Effector memory CD4-positive, alpha-beta T cell (primary cell): ENCODE data around the gene REXO5.
"Not testable (repeated sequence)": the region's sequence is repeated elsewhere in the genome, so short reads cannot be mapped to it uniquely, and the experiment has no call there.

Source experiments
- DNase-seq, 3 donors: peaks; one replicate each; pipeline ENCODE4 v3.0.0-alpha.2; 2020
- H3K27ac ChIP-seq: 2 replicates; pipeline ENCODE4 v1.7.0; 2013; ENCODE audit warnings: mild to moderate bottlenecking, low read length, moderate library complexity; ENCODE audit not compliant: insufficient read depth, poor library complexity, severe bottlenecking
- H3K27me3 ChIP-seq: replicated peaks from 2 replicates; pipeline ENCODE4 v1.7.0; 2013; ENCODE audit warnings: mild to moderate bottlenecking, low read length; ENCODE audit not compliant: insufficient read depth, control insufficient read depth, poor library complexity, severe bottlenecking
- H3K36me3 ChIP-seq: 2 replicates; pipeline ENCODE4 v1.7.0; 2013; ENCODE audit warnings: mild to moderate bottlenecking, low read length, moderate library complexity; ENCODE audit not compliant: control insufficient read depth, insufficient read depth
- H3K4me1 ChIP-seq: 2 replicates; pipeline ENCODE4 v1.7.0; 2013; ENCODE audit warnings: low read length, mild to moderate bottlenecking; ENCODE audit not compliant: control insufficient read depth, insufficient read depth, poor library complexity, severe bottlenecking
- H3K4me3 ChIP-seq: 2 replicates; pipeline ENCODE4 v1.7.0; 2013; ENCODE audit warnings: low read length, low read depth, mild to moderate bottlenecking; ENCODE audit not compliant: insufficient read depth, poor library complexity, severe bottlenecking
- H3K9me3 ChIP-seq: 2 replicates; pipeline ENCODE4 v1.7.0; 2013; ENCODE audit warnings: mild to moderate bottlenecking, low read length, moderate library complexity; ENCODE audit not compliant: control insufficient read depth

Gene REXO5

GRCh38 chr16:20857281-20857680, 51.0 kb downstream of the REXO5 start:
- H3K27ac ChIP-seq = no peak overlapping the region
- H3K36me3 ChIP-seq = peaks cover 25% of the 10 kb centered on the region
- H3K4me3 ChIP-seq = no peak overlapping the region
- no peak for DNase-seq
- no peaks in the 10 kb centered on the region for H3K4me1 ChIP-seq
- no peaks in the 10 kb centered on the region for H3K27me3 ChIP-seq
- no peaks in the 10 kb centered on the region for H3K9me3 ChIP-seq

GRCh38 chr16:20859229-20859628, 52.9 kb downstream of the REXO5 start:
- Histone ChIP-seq H3K27ac (no peak overlapping the region), H3K27me3 (no peaks in the 10 kb centered on the region), H3K9me3 (no peaks in the 10 kb centered on the region), H3K36me3 (peaks cover 26% of the 10 kb centered on the region), H3K4me1 (no peaks in the 10 kb centered on the region), H3K4me3 (no peak overlapping the region)
- no peak for DNase-seq

DNA sequence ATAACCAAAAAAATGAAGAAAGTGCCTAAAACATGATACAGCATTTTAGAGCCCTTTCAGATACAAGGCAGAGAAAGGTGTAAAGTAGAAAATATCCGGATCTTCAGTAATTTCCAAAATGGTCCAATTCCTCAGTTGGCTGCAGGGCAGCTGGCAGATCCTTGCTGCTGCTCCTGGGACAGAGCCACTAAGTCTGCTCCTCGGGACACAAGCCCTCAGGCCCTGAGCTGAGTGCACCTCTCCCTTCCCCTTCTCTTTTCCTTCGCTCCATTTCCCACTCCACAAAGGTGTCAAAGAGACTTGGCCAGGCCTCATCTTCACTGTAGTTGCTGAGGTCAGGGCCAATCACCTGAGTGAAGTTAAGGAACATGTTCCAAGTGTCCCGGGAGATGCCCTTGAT, 53.4 kb downstream of the REXO5 start:
- H3K4me1 ChIP-seq = no peaks in the 10 kb centered on the region
- no peaks in the 10 kb centered on the region for H3K9me3 ChIP-seq
- no peak overlapping the region for H3K4me3 ChIP-seq
- DNase-seq = no peak
- H3K27ac ChIP-seq = no peak overlapping the region
- H3K36me3 ChIP-seq = peaks cover 26% of the 10 kb centered on the region
- no peaks in the 10 kb centered on the region for H3K27me3 ChIP-seq

DNA sequence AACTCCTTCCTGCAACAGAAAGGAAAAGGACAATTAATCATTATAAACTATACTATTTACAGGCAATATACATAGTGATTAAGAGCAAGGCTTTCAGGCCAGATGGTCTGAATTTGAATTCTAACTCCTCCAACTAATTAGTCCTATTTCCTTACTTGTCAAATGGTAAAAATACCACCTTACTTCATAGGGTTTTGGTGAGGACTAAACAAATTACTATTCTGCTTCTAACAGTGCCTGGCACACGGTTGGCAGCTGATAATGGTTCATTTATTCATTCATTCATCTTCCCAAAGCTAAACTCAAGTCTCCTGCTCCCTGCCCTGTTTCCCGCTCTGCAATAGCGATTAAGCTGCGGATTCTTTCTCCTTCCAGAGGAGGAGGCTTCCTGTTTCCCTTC, 54.0 kb downstream of the REXO5 start:
- H3K4me3 ChIP-seq = no peak overlapping the region
- no peak overlapping the region for H3K27ac ChIP-seq
- DNase-seq = no peak
- H3K27me3 ChIP-seq = no peaks in the 10 kb centered on the region
- no peaks in the 10 kb centered on the region for H3K9me3 ChIP-seq
- peaks cover 26% of the 10 kb centered on the region for H3K36me3 ChIP-seq
- H3K4me1 ChIP-seq = no peaks in the 10 kb centered on the region

GRCh38 chr16:20860995-20861394, 54.7 kb downstream of the REXO5 start:
- H3K27me3 ChIP-seq, H3K4me1 ChIP-seq, DNase-seq, H3K9me3 ChIP-seq, H3K27ac ChIP-seq, H3K4me3 ChIP-seq: not testable (repeated sequence)
- peaks cover 26% of the 10 kb centered on the region for H3K36me3 ChIP-seq

GRCh38 chr16:20862162-20862960, 56.0 kb downstream of the REXO5 start:
- Histone ChIP-seq H3K9me3 (no peaks in the 10 kb centered on the region), H3K4me3 (no peak overlapping the region), H3K27ac (no peak overlapping the region), H3K4me1 (no peaks in the 10 kb centered on the region), H3K36me3 (peaks cover 26% of the 10 kb centered on the region), H3K27me3 (no peaks in the 10 kb centered on the region)
- no peak for DNase-seq

DNA sequence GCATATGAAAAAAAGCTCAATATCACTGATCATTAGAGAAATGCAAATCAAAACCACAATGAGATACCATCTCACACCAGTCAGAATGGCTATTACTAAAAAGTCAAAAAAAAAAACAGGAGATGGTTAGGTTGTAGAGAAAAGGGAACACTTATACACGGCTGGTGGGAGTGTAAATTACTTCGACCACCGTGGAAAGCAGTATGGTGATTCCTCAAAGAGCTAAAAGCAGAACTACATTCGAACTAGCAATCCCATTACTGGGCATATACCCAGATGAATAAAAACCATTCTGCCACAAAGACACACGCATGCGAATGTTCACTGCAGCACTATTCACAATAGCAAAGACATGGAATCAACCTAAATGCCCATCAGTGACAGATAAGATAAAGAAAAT, 58.0 kb downstream of the REXO5 start:
- not testable (repeated sequence) for H3K4me1 ChIP-seq, DNase-seq, H3K9me3 ChIP-seq, H3K27me3 ChIP-seq, H3K27ac ChIP-seq, H3K4me3 ChIP-seq
- peaks cover 26% of the 10 kb centered on the region for H3K36me3 ChIP-seq

- Histone ChIP-seq H3K36me3 (peaks cover 15% of the 10 kb centered on the region), H3K9me3 (no peaks in the 10 kb centered on the region), H3K4me1 (no peaks in the 10 kb centered on the region), H3K27ac (no peak overlapping the region), H3K4me3 (no peak overlapping the region), H3K27me3 (no peaks in the 10 kb centered on the region)
- DNase-seq = no peak
Measured at GRCh38 chr16:20865420-20866131, 59.2 kb downstream of the REXO5 start.

DNA sequence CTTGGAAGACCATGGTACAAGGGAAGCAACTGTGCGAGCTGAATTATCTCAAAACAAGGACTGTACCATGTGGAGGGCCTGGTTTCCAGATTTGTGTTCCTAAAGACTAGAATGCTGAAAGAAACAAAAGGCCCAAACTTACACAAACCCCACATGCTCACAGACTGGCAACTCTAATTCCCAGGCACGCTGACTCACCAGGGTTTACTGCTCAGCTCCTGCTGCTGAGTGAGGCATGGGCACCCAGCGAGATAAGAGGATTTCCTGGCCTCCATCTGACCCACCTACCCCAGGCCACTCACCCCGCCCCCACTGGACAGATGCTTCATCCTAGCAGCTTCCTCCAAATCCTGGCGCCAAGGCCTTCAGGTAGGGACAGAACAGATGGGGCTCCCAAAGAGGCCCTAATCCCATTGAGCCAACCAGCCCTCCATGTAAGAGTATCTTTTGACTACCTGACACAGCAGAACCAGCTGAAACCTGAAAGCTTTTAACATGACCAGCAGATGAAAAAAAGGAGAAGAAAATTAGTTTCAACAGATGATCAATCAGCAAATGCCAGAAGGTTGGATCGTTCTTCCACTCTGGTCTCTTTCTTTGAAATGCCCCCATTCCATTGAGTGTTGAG, 59.9 kb downstream of the REXO5 start:
- Histone ChIP-seq H3K27ac (no peak overlapping the region), H3K36me3 (peaks cover 11% of the 10 kb centered on the region), H3K27me3 (no peaks in the 10 kb centered on the region), H3K4me1 (no peaks in the 10 kb centered on the region), H3K4me3 (no peak overlapping the region), H3K9me3 (no peaks in the 10 kb centered on the region)
- DNase-seq = no peak

DNA sequence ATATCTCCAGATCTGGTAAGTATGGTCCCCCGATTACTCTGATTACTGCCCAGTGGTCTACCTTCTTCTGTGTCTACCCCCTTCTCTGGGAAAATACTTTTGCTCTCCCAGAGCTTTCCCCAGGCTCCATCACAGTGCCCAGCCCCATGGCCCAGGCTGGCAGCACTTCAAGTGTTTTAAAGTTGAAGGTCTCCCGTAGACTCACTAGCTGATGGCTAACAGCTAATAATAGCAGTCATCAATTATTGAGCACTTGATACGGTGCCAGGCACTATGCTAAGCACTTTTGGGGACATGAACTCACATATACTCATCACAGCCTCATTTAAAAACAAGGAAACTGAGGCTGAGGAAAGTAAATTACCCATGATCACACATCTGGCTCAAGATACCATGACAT, 60.5 kb downstream of the REXO5 start:
- Histone ChIP-seq H3K36me3 (peaks cover 6% of the 10 kb centered on the region), H3K4me3 (no peak overlapping the region), H3K4me1 (no peaks in the 10 kb centered on the region), H3K9me3 (no peaks in the 10 kb centered on the region), H3K27ac (no peak overlapping the region), H3K27me3 (no peaks in the 10 kb centered on the region)
- DNase-seq = no peak
